IMR-90 (cell line): ENCODE results near the gene IQSEC3. TPM values are rescaled to one million over a fixed set of nuclear protein-coding genes. Genes with fewer than 3 reads are reported as not detected.
A peak's percentile ranks its signal among the peaks of the same experiment; 100 is the strongest.

ENCODE experiments used
- ATAC-seq: fragments of 200-7000 bp; cut with Tn5 transposase; 2 replicates; pipeline ENCODE4 v1.9.1; 2020; ENCODE audit warnings: low read depth, mild to moderate bottlenecking, moderate library complexity
- BruUV-seq: library from RNA; stranded (reverse); fragments of 400-500 nt; replicated peaks from 2 replicates; lab custom pipeline; 2021; lab: Mats Ljungman, UMichigan
- CTCF ChIA-PET: fragments of 300-600 bp; formaldehyde crosslinking; extraction: SDS; loops from one replicate; lab custom pipeline; 2021; ENCODE audit warnings: antibody characterized with exemption; lab: Yijun Ruan, JAX
- POLR2A ChIA-PET: fragments of 300-600 bp; sonication (Branson Sonifier 250); formaldehyde crosslinking; loops from one replicate; lab custom pipeline; 2022; ENCODE audit warnings: antibody characterized with exemption; ENCODE audit not compliant: unreplicated experiment; lab: Charles Lee
- DNase-seq: peaks from one replicate; pipeline ENCODE4 v3.0.0; 2013
- H2AFZ ChIP-seq: replicated peaks from 2 replicates; pipeline ENCODE3; 2013; ENCODE audit warnings: low read length, mild to moderate bottlenecking; ENCODE audit not compliant: poor library complexity
- H2AK5ac ChIP-seq: 2 replicates; pipeline ENCODE4 v1.6.1; 2013; ENCODE audit warnings: low read depth, low read length, inconsistent platforms
- H2AK9ac ChIP-seq: replicated peaks from 2 replicates; pipeline ENCODE3; 2013; ENCODE audit warnings: mild to moderate bottlenecking, low read depth, low read length, moderate library complexity; ENCODE audit not compliant: poor library complexity
- H2BK120ac ChIP-seq: 2 replicates; pipeline ENCODE4 v1.6.1; 2013; ENCODE audit warnings: low read depth, low read length, inconsistent platforms
- H2BK15ac ChIP-seq: 3 replicates; pipeline ENCODE4 v1.6.1; 2013; ENCODE audit warnings: low read depth, low read length, inconsistent platforms
- H2BK20ac ChIP-seq: 2 replicates; pipeline ENCODE4 v1.6.1; 2013; ENCODE audit warnings: low read depth, mild to moderate bottlenecking, inconsistent platforms, low read length, moderate library complexity
- H2BK5ac ChIP-seq: 2 replicates; pipeline ENCODE4 v1.6.1; 2013; ENCODE audit warnings: mild to moderate bottlenecking, low read depth, low read length, inconsistent platforms; ENCODE audit not compliant: poor library complexity, severe bottlenecking
- H3K14ac ChIP-seq: replicated peaks from 2 replicates; pipeline ENCODE4 v1.6.1; 2013; ENCODE audit warnings: low read depth, low read length, inconsistent platforms
- H3K18ac ChIP-seq: 2 replicates; pipeline ENCODE4 v1.6.1; 2013; ENCODE audit warnings: low read depth, low read length, control low read depth
- H3K23ac ChIP-seq: 2 replicates; pipeline ENCODE4 v1.6.1; 2013; ENCODE audit warnings: low read depth, low read length, inconsistent platforms
- H3K27ac ChIP-seq: 2 replicates; pipeline ENCODE4 v1.5.1; 2013; ENCODE audit warnings: mild to moderate bottlenecking, control low read depth, low read length; ENCODE audit not compliant: insufficient read depth
- H3K27me3 ChIP-seq: 2 replicates; pipeline ENCODE4 v1.6.1; 2013; ENCODE audit warnings: low read length; ENCODE audit not compliant: control insufficient read depth, insufficient read depth
- H3K36me3 ChIP-seq: 2 replicates; pipeline ENCODE4 v1.6.1; 2013; ENCODE audit warnings: low read length, mixed read lengths; ENCODE audit not compliant: control insufficient read depth, insufficient read depth
- H3K4ac ChIP-seq: 2 replicates; pipeline ENCODE4 v1.6.1; 2013; ENCODE audit warnings: low read depth, low read length, inconsistent platforms
- H3K4me1 ChIP-seq: 2 replicates; pipeline ENCODE4 v1.6.1; 2013; ENCODE audit warnings: low read length, mixed read lengths; ENCODE audit not compliant: control insufficient read depth, insufficient read depth
- H3K4me2 ChIP-seq: 2 replicates; pipeline ENCODE4 v1.6.1; 2013; ENCODE audit warnings: low read depth, mild to moderate bottlenecking, control low read depth, low read length, moderate library complexity
- H3K4me3 ChIP-seq: 2 replicates; pipeline ENCODE4 v1.5.1; 2013; ENCODE audit warnings: low read depth, mild to moderate bottlenecking, control low read depth, low read length, moderate library complexity; ENCODE audit not compliant: insufficient read depth
- H3K56ac ChIP-seq: 2 replicates; pipeline ENCODE4 v1.6.1; 2013; ENCODE audit warnings: low read length, inconsistent platforms; ENCODE audit not compliant: insufficient read depth; ENCODE audit errors: extremely low read depth
- H3K79me1 ChIP-seq, 2 experiments: 2 replicates each; pipeline ENCODE4 v1.6.1; 2013; ENCODE audit warnings: low read length in 2 of 2, inconsistent platforms in 1 of 2, low read depth in 1 of 2
- H3K9ac ChIP-seq: 2 replicates; pipeline ENCODE4 v1.6.1; 2013; ENCODE audit warnings: low read depth, low read length, control low read depth
- H3K9me1 ChIP-seq: 2 replicates; pipeline ENCODE4 v1.6.1; 2013; ENCODE audit warnings: low read length, inconsistent platforms; ENCODE audit not compliant: insufficient read depth
- H3K9me3 ChIP-seq: 2 replicates; pipeline ENCODE4 v1.6.1; 2013; ENCODE audit warnings: low read length; ENCODE audit not compliant: control insufficient read depth, insufficient read depth
- H4K20me1 ChIP-seq: 2 replicates; pipeline ENCODE4 v1.6.1; 2013; ENCODE audit warnings: low read length, inconsistent platforms; ENCODE audit not compliant: insufficient read depth
- H4K5ac ChIP-seq: 2 replicates; pipeline ENCODE4 v1.6.1; 2013; ENCODE audit warnings: mild to moderate bottlenecking, low read depth, low read length, control low read depth
- H4K8ac ChIP-seq, 2 experiments: 2 replicates each; pipeline ENCODE4 v1.6.1; 2013; ENCODE audit warnings: low read depth in 2 of 2, low read length in 2 of 2, control low read depth in 1 of 2, inconsistent platforms in 1 of 2
- H4K91ac ChIP-seq: 2 replicates; pipeline ENCODE4 v1.6.1; 2013; ENCODE audit warnings: low read depth, low read length, inconsistent platforms; ENCODE audit not compliant: insufficient read depth
- BHLHE40 ChIP-seq: fragments of 150-350 bp; IDR thresholded peaks from 2 replicates; pipeline ENCODE4 v1.6.1; 2016; ENCODE audit warnings: mild to moderate bottlenecking, low read depth, low read length
- SMC3 ChIP-seq: fragments of 150-350 bp; IDR thresholded peaks from 2 replicates; pipeline ENCODE4 v1.6.1; 2016; ENCODE audit warnings: low read depth, mild to moderate bottlenecking, antibody characterized with exemption, low read length, moderate library complexity
- WGBS, 2 experiments: methylation state at CpG; one replicate each; pipeline versions ENCODE4 v1.1.5 to v1.1.7; 2013; ENCODE audit warnings: missing lambda C conversion rate in 2 of 2; ENCODE audit not compliant: insufficient read length in 1 of 2; ENCODE audit errors: extremely low coverage in 2 of 2; 5-methylcytosine and 5-hydroxymethylcytosine counted together
- dilution Hi-C: fragments of 300-500 bp; cut with HindIII; formaldehyde crosslinking; loops from one replicate; pipeline ENCODE4 v1.14.3; 2018; ENCODE audit warnings: low sequenced_read_pairs; ENCODE audit not compliant: unreplicated experiment
- in situ Hi-C: fragments of 300-500 bp; cut with MboI; formaldehyde crosslinking; loops from 3 replicates; pipeline ENCODE4 v1.14.3; 2019; ENCODE audit warnings: low sequenced_read_pairs, inconsistent platforms, mixed read lengths
- intact Hi-C: fragments of 100-400 bp; cut with micrococcal nuclease; formaldehyde crosslinking; loops from 2 replicates; pipeline ENCODE4 v1.10.0; 2022
- polyA plus RNA-seq, 3 experiments: library from polyadenylated mRNA; depleted of rRNA; stranded (reverse); fragments of >200 nt; gene quantifications; 2 replicates each; pipeline ENCODE4 v1.2.3, GENCODE V29; 2012; ENCODE audit warnings: low replicate concordance in 1 of 3
- total RNA-seq: library from RNA; depleted of rRNA; stranded (reverse); fragments of >200 nt; gene quantifications from 2 replicates; pipeline ENCODE4 v1.2.3, GENCODE V29; 2012

IQSEC3 gene
- total and polyA plus RNA-seq, 2 of the 4 experiments (the other 2 are of a cell fraction) = 0.10 TPM; not detected in 1

DNA sequence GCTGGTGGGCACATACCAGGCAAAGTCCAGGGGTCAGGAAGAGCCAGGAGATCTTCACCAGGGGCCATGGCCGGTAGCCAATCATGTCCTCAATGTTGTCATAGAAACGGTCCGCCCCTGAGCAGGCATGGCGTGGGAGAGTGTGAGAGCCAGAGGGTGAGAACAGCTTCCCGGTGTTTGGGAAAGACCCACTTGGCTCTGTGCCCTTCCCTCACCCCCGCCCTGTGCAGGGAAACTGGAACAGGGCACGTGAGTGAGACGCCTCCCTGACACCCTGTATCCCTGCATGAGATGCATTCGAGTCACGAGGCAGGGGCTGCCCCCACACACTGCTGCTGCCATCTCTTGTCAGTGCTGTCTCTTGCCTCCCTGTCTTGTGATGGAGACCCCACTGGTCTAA lies 126.7 kb downstream of the IQSEC3 start:
- Histone ChIP-seq H2BK15ac (no peak overlapping the region), H3K27ac (no peak overlapping the region), H3K4me3 (no peak overlapping the region), H2AFZ (no peak overlapping the region), H3K27me3 (peaks cover 58% of the 10 kb centered on the region), H2AK9ac (no peak overlapping the region), H3K79me1 (no peaks in the 10 kb centered on the region), H2BK5ac (no peak overlapping the region), H3K9ac (no peak overlapping the region), H3K56ac (no peak overlapping the region), H4K5ac (no peak overlapping the region), H3K23ac (no peak overlapping the region), H2BK120ac (no peak overlapping the region), H3K9me3 (peaks cover 2% of the 10 kb centered on the region; the same call in 1 of the 2 replicates), H4K20me1 (no peaks in the 10 kb centered on the region), H3K4me2 (no peak overlapping the region), H3K4me1 (0 out of 2 replicates have a peak, but pooled peaks cover 2% of the 10 kb centered on the region), H3K9me1 (no peaks in the 10 kb centered on the region), H2AK5ac (no peak overlapping the region), H3K18ac (no peak overlapping the region), H3K36me3 (no peaks in the 10 kb centered on the region), H2BK20ac (no peak overlapping the region), H3K4ac (no peak overlapping the region), H4K8ac (no peak overlapping the region), H4K91ac (no peak overlapping the region), H3K14ac (no peak overlapping the region)
- in situ Hi-C loops (no loop called here), dilution Hi-C loops (no loop called here), intact Hi-C loops (no loop called here)
- no CpG with 5 or more reads among the region's 10 CpGs for WGBS, 2 experiments
- ChIA-PET POLR2A (no interaction called here), CTCF (no interaction called here)
- no peak for ATAC-seq
- no TSS peak for BruUV-seq
- DNase-seq = no peak
- no peak for TF ChIP-seq SMC3
- TF ChIP-seq BHLHE40 = peak; percentile 77
